Glutamatergic neuron (in vitro differentiated cells): ENCODE data around the gene PSMB7. TPM values are rescaled to one million over a fixed set of nuclear protein-coding genes. Genes with fewer than 3 reads are reported as not detected.

Source experiments
- DNase-seq: peaks from one replicate; pipeline ENCODE4 v3.0.0; 2022
- H3K27ac Mint-ChIP-seq: one replicate; pipeline ENCODE4 v1.8.0; 2020; ENCODE audit warnings: mild to moderate bottlenecking, mixed read lengths, inconsistent platforms; ENCODE audit not compliant: unreplicated experiment
- H3K27me3 Mint-ChIP-seq: one replicate; pipeline ENCODE4 v1.8.0; 2020; ENCODE audit warnings: mild to moderate bottlenecking, moderate library complexity, mixed read lengths, inconsistent platforms; ENCODE audit not compliant: unreplicated experiment
- H3K36me3 Mint-ChIP-seq: one replicate; pipeline ENCODE4 v1.8.0; 2020; ENCODE audit warnings: mild to moderate bottlenecking, mixed read lengths, inconsistent platforms; ENCODE audit not compliant: unreplicated experiment
- H3K4me1 Mint-ChIP-seq: one replicate; pipeline ENCODE4 v1.8.0; 2020; ENCODE audit warnings: mild to moderate bottlenecking, low read depth, mixed read lengths, inconsistent platforms; ENCODE audit not compliant: unreplicated experiment
- H3K4me3 Mint-ChIP-seq: one replicate; pipeline ENCODE4 v1.8.0; 2020; ENCODE audit warnings: mild to moderate bottlenecking, mixed read lengths, inconsistent platforms; ENCODE audit not compliant: unreplicated experiment
- H3K9me3 Mint-ChIP-seq: one replicate; pipeline ENCODE4 v1.8.0; 2020; ENCODE audit warnings: mild to moderate bottlenecking, moderate library complexity, mixed read lengths, inconsistent platforms; ENCODE audit not compliant: unreplicated experiment
- CTCF ChIP-seq: fragments of 200-600 bp; sonication (generic); IDR thresholded peaks from one replicate; pipeline ENCODE4 v1.5.0; 2021; ENCODE audit not compliant: partially characterized antibody, unreplicated experiment
- total RNA-seq: library from RNA; stranded (reverse); fragmentation: NEBNext Ultra II Directional; extraction: Animal tissue kit (Norgen Biotek cat#: 25700); gene quantifications from one replicate; pipeline ENCODE4 v1.2.1, GENCODE V29; 2021; ENCODE audit not compliant: unreplicated experiment

Gene PSMB7
- total RNA-seq, 1 donor from 2014 or later, result 185 TPM

- Mint-ChIP-seq H3K36me3 (no peaks in the 10 kb centered on the region), H3K27ac (no peak overlapping the region), H3K4me3 (no peak overlapping the region), H3K4me1 (no peaks in the 10 kb centered on the region), H3K27me3 (peaks cover 9% of the 10 kb centered on the region), H3K9me3 (peaks cover 2% of the 10 kb centered on the region)
- no peak for DNase-seq
- TF ChIP-seq CTCF, result no peak
Measured at GRCh38 chr9:124447297-124447661, 32.0 kb upstream of the PSMB7 start.

GRCh38 chr9:124444166-124444565, 28.9 kb upstream of the PSMB7 start:
- peaks cover 2% of the 10 kb centered on the region for H3K9me3 Mint-ChIP-seq
- no peak overlapping the region for H3K4me3 Mint-ChIP-seq
- no peaks in the 10 kb centered on the region for H3K4me1 Mint-ChIP-seq
- no peak for TF ChIP-seq CTCF
- no peak overlapping the region for H3K27ac Mint-ChIP-seq
- peaks cover 2% of the 10 kb centered on the region for H3K27me3 Mint-ChIP-seq
- DNase-seq, result no peak
- peaks cover 5% of the 10 kb centered on the region for H3K36me3 Mint-ChIP-seq

GRCh38 chr9:124443625-124444024, 28.4 kb upstream of the PSMB7 start:
- Mint-ChIP-seq H3K27ac (no peak overlapping the region), H3K9me3 (peaks cover 2% of the 10 kb centered on the region), H3K4me1 (no peaks in the 10 kb centered on the region), H3K27me3 (peaks cover 2% of the 10 kb centered on the region), H3K4me3 (no peak overlapping the region), H3K36me3 (peaks cover 5% of the 10 kb centered on the region)
- no peak for TF ChIP-seq CTCF
- DNase-seq, result no peak

- Mint-ChIP-seq H3K4me3 (no peak overlapping the region), H3K27ac (no peak overlapping the region), H3K9me3 (peaks cover 2% of the 10 kb centered on the region), H3K4me1 (no peaks in the 10 kb centered on the region), H3K36me3 (peaks cover 5% of the 10 kb centered on the region), H3K27me3 (peaks cover 2% of the 10 kb centered on the region)
- no peak for DNase-seq
- no peak for TF ChIP-seq CTCF
Measured at GRCh38 chr9:124442826-124443225, 27.6 kb upstream of the PSMB7 start.

- Mint-ChIP-seq H3K4me3 (no peak overlapping the region), H3K4me1 (no peaks in the 10 kb centered on the region), H3K27ac (no peak overlapping the region), H3K27me3 (peaks cover 2% of the 10 kb centered on the region), H3K9me3 (peaks cover 2% of the 10 kb centered on the region), H3K36me3 (peaks cover 5% of the 10 kb centered on the region)
- no peak for DNase-seq
- TF ChIP-seq CTCF, result no peak
Measured at GRCh38 chr9:124442379-124442778, 27.1 kb upstream of the PSMB7 start.
